Neural cell (in vitro differentiated cells): Measurements from ENCODE around the gene HMGCS2.

Experiments used
- EP300 ChIP-seq: fragments of 450-650 bp; conservative IDR thresholded peaks from 2 replicates; pipeline ENCODE4 v1.6.1; 2014; ENCODE audit warnings: antibody characterized with exemption, mild to moderate bottlenecking, moderate library complexity; ENCODE audit not compliant: poor library complexity, severe bottlenecking
- EZH2 ChIP-seq: fragments of 200-600, 300-800 bp; shearing (Covaris generic), sonication (generic); IDR thresholded peaks from 2 replicates; pipeline ENCODE4 v1.6.1; 2014; ENCODE audit warnings: antibody characterized with exemption, low read length, borderline replicate concordance, mild to moderate bottlenecking; ENCODE audit not compliant: insufficient read depth, poor library complexity, severe bottlenecking
- POLR2AphosphoS5 ChIP-seq: IDR thresholded peaks from 2 replicates; pipeline ENCODE4 v1.6.1; 2012
- REST ChIP-seq: IDR thresholded peaks from 2 replicates; pipeline ENCODE4 v1.6.1; 2012; ENCODE audit warnings: borderline replicate concordance
- SMC3 ChIP-seq: fragments of 450-650 bp; conservative IDR thresholded peaks from 2 replicates; pipeline ENCODE4 v1.6.1; 2014; ENCODE audit warnings: antibody characterized with exemption, mild to moderate bottlenecking, moderate library complexity; ENCODE audit not compliant: poor library complexity
- TAF1 ChIP-seq: IDR thresholded peaks from 2 replicates; pipeline ENCODE4 v1.6.1; 2012; ENCODE audit warnings: low read depth
- TF ChIP-seq, protein P1 (sequence below): fragments of 450-650 bp; IDR thresholded peaks from 2 replicates; pipeline ENCODE4 v1.5.1; 2014; ENCODE audit warnings: antibody characterized with exemption, mild to moderate bottlenecking, moderate library complexity; ENCODE audit not compliant: poor library complexity, severe bottlenecking

GRCh38 chr1:119805746-119806145, 37.0 kb upstream of the HMGCS2 start:
- TF ChIP-seq, protein P1, sequence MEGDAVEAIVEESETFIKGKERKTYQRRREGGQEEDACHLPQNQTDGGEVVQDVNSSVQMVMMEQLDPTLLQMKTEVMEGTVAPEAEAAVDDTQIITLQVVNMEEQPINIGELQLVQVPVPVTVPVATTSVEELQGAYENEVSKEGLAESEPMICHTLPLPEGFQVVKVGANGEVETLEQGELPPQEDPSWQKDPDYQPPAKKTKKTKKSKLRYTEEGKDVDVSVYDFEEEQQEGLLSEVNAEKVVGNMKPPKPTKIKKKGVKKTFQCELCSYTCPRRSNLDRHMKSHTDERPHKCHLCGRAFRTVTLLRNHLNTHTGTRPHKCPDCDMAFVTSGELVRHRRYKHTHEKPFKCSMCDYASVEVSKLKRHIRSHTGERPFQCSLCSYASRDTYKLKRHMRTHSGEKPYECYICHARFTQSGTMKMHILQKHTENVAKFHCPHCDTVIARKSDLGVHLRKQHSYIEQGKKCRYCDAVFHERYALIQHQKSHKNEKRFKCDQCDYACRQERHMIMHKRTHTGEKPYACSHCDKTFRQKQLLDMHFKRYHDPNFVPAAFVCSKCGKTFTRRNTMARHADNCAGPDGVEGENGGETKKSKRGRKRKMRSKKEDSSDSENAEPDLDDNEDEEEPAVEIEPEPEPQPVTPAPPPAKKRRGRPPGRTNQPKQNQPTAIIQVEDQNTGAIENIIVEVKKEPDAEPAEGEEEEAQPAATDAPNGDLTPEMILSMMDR: no peak
- TF ChIP-seq SMC3: no peak
- TF ChIP-seq POLR2AphosphoS5: no peak
- TF ChIP-seq EZH2: no peak
- TF ChIP-seq EP300: no peak
- TF ChIP-seq TAF1: no peak
- TF ChIP-seq REST: no peak
